SH-SY5Y (cell line): ENCODE measurements around the gene ZNRF3.

Source experiments
- GATA2 ChIP-seq: IDR thresholded peaks from 2 replicates; pipeline ENCODE4 v1.6.1; 2011; ENCODE audit warnings: mild to moderate bottlenecking, low read depth, low read length
- GATA3 ChIP-seq: IDR thresholded peaks from 2 replicates; pipeline ENCODE4 v1.6.1; 2011; ENCODE audit warnings: low read depth, mild to moderate bottlenecking, low read length, moderate library complexity

DNA sequence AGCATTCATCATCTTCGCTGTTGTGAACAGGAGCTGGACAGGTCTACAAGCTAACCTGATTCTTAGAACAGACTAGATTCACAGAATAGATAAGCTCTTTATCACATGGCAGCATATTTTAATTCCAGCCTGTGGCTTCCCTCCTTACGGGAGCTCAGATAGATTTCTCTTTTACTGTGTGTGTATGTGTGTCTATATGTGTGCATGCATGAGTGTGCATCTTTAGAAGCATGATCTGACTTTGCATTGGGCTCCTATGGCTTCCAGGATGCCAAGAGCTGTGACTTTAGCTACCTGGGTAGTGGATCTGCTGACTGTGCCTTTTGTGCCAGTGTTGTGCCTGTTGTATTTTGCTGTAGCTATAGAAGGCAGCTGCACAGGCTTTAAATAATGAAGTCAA, 44.3 kb downstream of the ZNRF3 start:
- TF ChIP-seq GATA2 = peak; percentile 72
- TF ChIP-seq GATA3 = peak; percentile 72
